Suprapubic skin (tissue), 4 donors: ENCODE results near the gene KLF13. TPM values are rescaled to one million over a fixed set of nuclear protein-coding genes. Genes with fewer than 3 reads are reported as not detected.

Experiments
- DNase-seq, 2 donors: peaks; one replicate each; pipeline ENCODE4 v3.0.0-alpha.2; 2019; ENCODE audit warnings: low spot score in 2 of 2
- H3K27ac ChIP-seq: fragments of 200-600 bp; sonication (generic); one replicate; pipeline ENCODE4 v1.5.1; 2019
- H3K27me3 ChIP-seq: fragments of 200-600 bp; sonication (generic); one replicate; pipeline ENCODE4 v1.5.1; 2019
- H3K36me3 ChIP-seq: fragments of 200-600 bp; sonication (generic); one replicate; pipeline ENCODE4 v1.5.1; 2019
- H3K4me1 ChIP-seq: fragments of 200-600 bp; sonication (generic); one replicate; pipeline ENCODE4 v1.5.1; 2019
- H3K4me3 ChIP-seq: fragments of 200-600 bp; sonication (generic); one replicate; pipeline ENCODE4 v1.5.1; 2019; ENCODE audit warnings: mild to moderate bottlenecking
- H3K9me3 ChIP-seq: fragments of 200-600 bp; sonication (generic); one replicate; pipeline ENCODE4 v1.5.1; 2019
- EP300 ChIP-seq: sonication (generic); formaldehyde crosslinking; IDR thresholded peaks from one replicate; pipeline ENCODE4 v1.6.1; 2017; ENCODE audit warnings: antibody characterized with exemption
- POLR2A ChIP-seq, 2 donors: fragments of 450-650 bp; IDR thresholded peaks; one replicate each; pipeline ENCODE4 v1.6.1; 2017; ENCODE audit warnings: antibody characterized with exemption in 2 of 2, mild to moderate bottlenecking in 2 of 2, moderate library complexity in 2 of 2
- POLR2AphosphoS5 ChIP-seq, 3 donors: sonication (generic); formaldehyde crosslinking; IDR thresholded peaks; one replicate each; pipeline ENCODE4 v1.6.1; 2017; ENCODE audit warnings: antibody characterized with exemption in 3 of 3
- WGBS: methylation state at CpG from one replicate; pipeline ENCODE4 v1.1.5; 2018; 5-methylcytosine and 5-hydroxymethylcytosine counted together
- total RNA-seq, 4 donors: library from RNA; depleted of rRNA; stranded (reverse); fragments of >200 nt; gene quantifications; one replicate each; pipeline ENCODE4 v1.1.0, GENCODE V29; 2016
- TF ChIP-seq, protein P1 (sequence below), 2 donors: fragments of 200-600 bp in 1 of 2; fragments of 450-650 bp in 1 of 2; sonication (generic) in 1 of 2; IDR thresholded peaks; one replicate each; pipeline ENCODE4 v1.5.1; 2016 to 2019; ENCODE audit warnings: antibody characterized with exemption in 2 of 2, mild to moderate bottlenecking in 1 of 2, moderate library complexity in 1 of 2

The KLF13 gene
- total RNA-seq, 4 donors from 2014 or later = 141 to 162 (median 145) TPM

DNA sequence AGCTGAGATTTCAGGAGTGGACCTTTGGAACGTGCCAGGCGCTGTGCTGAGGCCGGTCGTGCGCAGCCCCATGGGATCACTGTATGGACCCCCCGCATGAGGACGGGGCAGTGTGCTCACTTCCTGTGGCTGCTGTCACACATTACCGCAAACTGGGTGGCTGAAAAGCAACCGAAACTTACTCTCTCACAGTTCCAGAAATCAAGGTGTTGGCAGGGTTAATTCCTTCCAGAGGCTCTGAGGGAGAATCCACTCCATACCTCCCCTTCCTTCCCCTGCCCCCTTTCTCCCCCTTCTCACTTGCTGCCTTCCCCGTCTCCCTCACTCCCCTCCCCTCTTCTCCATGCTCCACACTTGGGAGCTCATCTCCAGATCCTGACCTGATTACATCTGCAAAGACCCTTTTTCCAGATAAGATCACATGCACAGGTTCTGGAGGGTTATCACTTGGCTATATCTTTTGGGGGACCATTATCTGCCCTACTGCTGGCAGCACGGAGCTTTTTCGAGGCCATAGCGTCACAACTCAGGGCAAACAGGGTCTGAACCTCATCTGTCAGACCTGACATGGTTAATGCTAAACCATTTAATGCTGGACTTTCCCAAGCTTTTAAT is 41.2 kb downstream of the KLF13 start:
- no peak for TF ChIP-seq POLR2A (IDR thresholded peaks at IDR 0.05)
- no peak for TF ChIP-seq EP300
- TF ChIP-seq, protein P1, sequence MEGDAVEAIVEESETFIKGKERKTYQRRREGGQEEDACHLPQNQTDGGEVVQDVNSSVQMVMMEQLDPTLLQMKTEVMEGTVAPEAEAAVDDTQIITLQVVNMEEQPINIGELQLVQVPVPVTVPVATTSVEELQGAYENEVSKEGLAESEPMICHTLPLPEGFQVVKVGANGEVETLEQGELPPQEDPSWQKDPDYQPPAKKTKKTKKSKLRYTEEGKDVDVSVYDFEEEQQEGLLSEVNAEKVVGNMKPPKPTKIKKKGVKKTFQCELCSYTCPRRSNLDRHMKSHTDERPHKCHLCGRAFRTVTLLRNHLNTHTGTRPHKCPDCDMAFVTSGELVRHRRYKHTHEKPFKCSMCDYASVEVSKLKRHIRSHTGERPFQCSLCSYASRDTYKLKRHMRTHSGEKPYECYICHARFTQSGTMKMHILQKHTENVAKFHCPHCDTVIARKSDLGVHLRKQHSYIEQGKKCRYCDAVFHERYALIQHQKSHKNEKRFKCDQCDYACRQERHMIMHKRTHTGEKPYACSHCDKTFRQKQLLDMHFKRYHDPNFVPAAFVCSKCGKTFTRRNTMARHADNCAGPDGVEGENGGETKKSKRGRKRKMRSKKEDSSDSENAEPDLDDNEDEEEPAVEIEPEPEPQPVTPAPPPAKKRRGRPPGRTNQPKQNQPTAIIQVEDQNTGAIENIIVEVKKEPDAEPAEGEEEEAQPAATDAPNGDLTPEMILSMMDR (IDR thresholded peaks at IDR 0.05) = no peak
- TF ChIP-seq POLR2AphosphoS5 (IDR thresholded peaks at IDR 0.05) = no peak
- WGBS = 74% methylated on average over 12 of the region's 13 CpGs
- Histone ChIP-seq H3K4me1 (peaks cover 80% of the 10 kb centered on the region), H3K4me3 (no peak overlapping the region), H3K27me3 (no peaks in the 10 kb centered on the region), H3K9me3 (no peaks in the 10 kb centered on the region), H3K27ac (peak overlapping the region; percentile 91), H3K36me3 (peaks cover 11% of the 10 kb centered on the region)
- DNase-seq = no peak

DNA sequence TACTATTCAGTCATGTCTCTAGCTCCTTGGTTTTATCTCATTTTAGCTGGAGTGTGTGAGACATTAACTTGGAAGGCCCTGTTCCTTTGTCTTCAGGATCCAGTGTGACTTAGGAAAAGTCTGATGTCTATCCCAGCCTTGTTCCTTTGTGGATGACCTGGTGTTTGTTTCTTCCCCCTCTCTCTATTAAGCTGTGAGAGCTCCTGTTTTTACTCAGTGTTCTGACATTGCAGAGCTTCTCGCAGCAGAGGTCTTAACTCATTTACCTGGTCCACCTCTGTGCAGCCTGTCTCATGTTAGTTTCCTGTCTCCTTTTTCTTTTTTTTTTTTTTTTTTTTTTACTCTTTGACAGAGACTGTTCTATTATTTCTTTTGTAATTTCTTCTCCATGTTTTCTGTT is 43.1 kb downstream of the KLF13 start:
- H3K27ac ChIP-seq = no peak overlapping the region
- no peaks in the 10 kb centered on the region for H3K9me3 ChIP-seq
- H3K4me3 ChIP-seq = no peak overlapping the region
- H3K4me1 ChIP-seq = peaks cover 80% of the 10 kb centered on the region
- H3K27me3 ChIP-seq = no peaks in the 10 kb centered on the region
- DNase-seq = no peak
- WGBS = 86% methylated on average over 1 of the region's 1 CpG
- H3K36me3 ChIP-seq = peaks cover 26% of the 10 kb centered on the region
- TF ChIP-seq POLR2AphosphoS5 (IDR thresholded peaks at IDR 0.05) (no peak), EP300 (no peak), POLR2A (IDR thresholded peaks at IDR 0.05) (no peak)
- TF ChIP-seq, protein P1 (IDR thresholded peaks at IDR 0.05) = no peak

DNA sequence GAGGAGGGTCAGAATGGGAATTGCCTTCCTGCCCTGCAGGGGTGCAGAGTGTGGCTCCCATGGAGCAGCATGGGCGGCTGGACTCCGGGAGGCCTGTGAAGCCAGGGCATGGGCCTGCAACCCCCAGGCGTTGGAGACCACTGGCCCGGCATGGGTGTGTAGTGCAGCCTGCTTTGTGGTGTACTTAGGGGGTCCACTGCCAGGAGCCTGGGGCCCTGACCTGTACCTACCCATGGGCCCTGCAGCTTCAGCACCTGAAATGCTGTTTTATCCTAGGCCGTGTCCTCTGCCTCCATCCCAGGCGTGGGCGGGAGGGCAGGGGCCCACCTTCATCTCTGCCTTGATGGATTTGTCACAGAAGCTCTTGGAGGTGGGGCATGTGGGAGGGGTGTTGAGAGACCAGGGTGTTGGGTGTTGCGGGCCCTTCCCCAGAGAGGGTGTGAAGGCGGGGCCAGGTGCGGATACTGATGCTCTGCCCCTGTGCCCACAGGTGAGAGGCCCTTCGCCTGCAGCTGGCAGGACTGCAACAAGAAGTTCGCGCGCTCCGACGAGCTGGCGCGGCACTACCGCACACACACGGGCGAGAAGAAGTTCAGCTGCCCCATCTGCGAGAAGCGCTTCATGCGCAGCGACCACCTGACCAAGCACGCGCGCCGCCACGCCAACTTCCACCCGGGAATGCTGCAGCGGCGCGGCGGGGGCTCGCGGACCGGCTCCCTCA is 45.0 kb downstream of the KLF13 start:
- H3K27ac ChIP-seq = peak overlapping the region; percentile 47
- DNase-seq = peak in 1 of 2 donors; percentile 66
- H3K27me3 ChIP-seq = no peaks in the 10 kb centered on the region
- H3K36me3 ChIP-seq = peaks cover 29% of the 10 kb centered on the region
- TF ChIP-seq POLR2A (IDR thresholded peaks at IDR 0.05) (no peak), POLR2AphosphoS5 (IDR thresholded peaks at IDR 0.05) (no peak), EP300 (no peak)
- TF ChIP-seq, protein P1 (IDR thresholded peaks at IDR 0.05) = no peak
- 95% methylated on average over 28 of the region's 38 CpGs for WGBS
- no peak overlapping the region for H3K4me3 ChIP-seq
- H3K9me3 ChIP-seq = no peaks in the 10 kb centered on the region
- peaks cover 71% of the 10 kb centered on the region for H3K4me1 ChIP-seq

DNA sequence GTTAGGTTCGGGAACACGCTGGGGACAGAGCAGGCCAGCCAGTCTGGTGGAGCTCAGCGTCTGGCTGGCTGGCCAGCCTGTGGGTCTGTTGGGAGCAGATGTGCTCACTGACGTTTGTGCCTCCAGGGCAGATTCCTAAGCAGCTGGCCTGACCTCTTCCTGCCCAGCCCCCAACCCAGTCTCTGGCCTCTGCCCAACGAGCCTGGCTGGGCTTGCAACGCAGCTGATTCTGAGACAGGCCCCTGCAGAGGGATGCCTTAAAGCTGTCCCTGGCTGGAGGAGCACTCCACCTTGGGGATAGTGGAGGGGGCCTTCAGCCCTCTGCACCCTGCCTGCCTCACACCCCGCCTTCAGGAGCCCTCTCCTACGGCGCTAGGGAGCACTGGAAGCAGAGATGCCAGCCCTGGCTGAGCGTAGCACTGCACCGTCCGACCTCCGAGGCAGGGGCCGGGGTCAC is 46.0 kb downstream of the KLF13 start:
- H3K4me3 ChIP-seq = no peak overlapping the region
- no peaks in the 10 kb centered on the region for H3K27me3 ChIP-seq
- H3K4me1 ChIP-seq = peaks cover 66% of the 10 kb centered on the region
- H3K36me3 ChIP-seq = peaks cover 35% of the 10 kb centered on the region
- TF ChIP-seq POLR2AphosphoS5 (IDR thresholded peaks at IDR 0.05) (peak in 1 of 3 donors; percentile 18), POLR2A (IDR thresholded peaks at IDR 0.05) (no peak)
- WGBS = 42% methylated on average over 7 of the region's 14 CpGs
- DNase-seq = peak in 1 of 2 donors; percentile 82
- H3K27ac ChIP-seq = peak overlapping the region; percentile 58
- H3K9me3 ChIP-seq = no peaks in the 10 kb centered on the region

DNA sequence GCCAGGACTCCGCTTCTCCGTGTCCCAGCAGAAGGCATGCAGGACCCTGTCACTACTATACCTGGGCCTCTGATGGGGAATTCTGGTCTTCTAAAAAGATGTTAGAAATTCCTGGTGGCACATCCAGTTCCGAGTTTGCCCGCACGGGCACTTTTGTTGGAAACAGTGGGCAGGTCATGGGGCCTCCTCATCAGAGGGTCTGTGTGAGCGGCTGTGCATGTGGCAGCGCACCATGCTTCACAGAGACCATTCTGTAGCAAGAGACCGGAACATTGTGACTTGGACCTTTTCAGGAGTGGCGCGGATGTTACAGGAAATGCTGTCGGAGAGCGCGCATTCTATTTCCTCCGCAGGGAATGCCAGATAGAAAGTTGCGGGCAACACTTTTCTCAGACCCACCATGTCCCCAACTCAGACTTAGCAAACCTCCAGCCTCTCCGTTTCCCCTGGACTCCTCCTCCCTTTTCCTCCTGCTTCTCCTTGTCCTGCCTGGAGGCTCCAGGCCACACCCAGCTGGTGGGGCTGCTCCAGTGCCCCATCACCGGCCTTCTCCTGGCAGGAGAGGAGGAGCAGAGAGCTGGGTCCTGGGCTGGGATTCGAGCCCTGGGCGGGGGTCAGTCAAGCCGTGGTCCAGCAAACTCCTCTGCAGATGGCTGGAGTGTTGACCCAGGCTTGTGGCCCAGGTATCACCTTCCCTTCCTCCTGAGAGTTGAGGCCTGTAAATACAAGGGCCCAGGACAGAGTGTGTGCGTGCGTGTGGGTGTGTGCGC is 46.6 kb downstream of the KLF13 start:
- Histone ChIP-seq H3K36me3 (peaks cover 35% of the 10 kb centered on the region), H3K4me3 (no peak overlapping the region), H3K9me3 (no peaks in the 10 kb centered on the region), H3K4me1 (peaks cover 59% of the 10 kb centered on the region), H3K27me3 (no peaks in the 10 kb centered on the region), H3K27ac (peak overlapping the region; percentile 58)
- TF ChIP-seq, protein P1 (IDR thresholded peaks at IDR 0.05) = no peak
- TF ChIP-seq EP300 = no peak
- TF ChIP-seq POLR2AphosphoS5 (IDR thresholded peaks at IDR 0.05) = no peak
- TF ChIP-seq POLR2A (IDR thresholded peaks at IDR 0.05) = no peak
- no peak for DNase-seq
- 87% methylated on average over 16 of the region's 23 CpGs for WGBS
